GM20000 (cell line): ENCODE measurements around the gene TTL.

Experiments used
- DNase-seq: peaks from one replicate; pipeline ENCODE4 v3.0.0; 2012; ENCODE audit warnings: low spot score
- TF ChIP-seq, protein P1 (sequence below): IDR thresholded peaks from 2 replicates; pipeline ENCODE4 v1.5.1; 2012; ENCODE audit warnings: mild to moderate bottlenecking, control low read depth; ENCODE audit errors: extremely low read depth, missing control alignments

Gene TTL

DNA sequence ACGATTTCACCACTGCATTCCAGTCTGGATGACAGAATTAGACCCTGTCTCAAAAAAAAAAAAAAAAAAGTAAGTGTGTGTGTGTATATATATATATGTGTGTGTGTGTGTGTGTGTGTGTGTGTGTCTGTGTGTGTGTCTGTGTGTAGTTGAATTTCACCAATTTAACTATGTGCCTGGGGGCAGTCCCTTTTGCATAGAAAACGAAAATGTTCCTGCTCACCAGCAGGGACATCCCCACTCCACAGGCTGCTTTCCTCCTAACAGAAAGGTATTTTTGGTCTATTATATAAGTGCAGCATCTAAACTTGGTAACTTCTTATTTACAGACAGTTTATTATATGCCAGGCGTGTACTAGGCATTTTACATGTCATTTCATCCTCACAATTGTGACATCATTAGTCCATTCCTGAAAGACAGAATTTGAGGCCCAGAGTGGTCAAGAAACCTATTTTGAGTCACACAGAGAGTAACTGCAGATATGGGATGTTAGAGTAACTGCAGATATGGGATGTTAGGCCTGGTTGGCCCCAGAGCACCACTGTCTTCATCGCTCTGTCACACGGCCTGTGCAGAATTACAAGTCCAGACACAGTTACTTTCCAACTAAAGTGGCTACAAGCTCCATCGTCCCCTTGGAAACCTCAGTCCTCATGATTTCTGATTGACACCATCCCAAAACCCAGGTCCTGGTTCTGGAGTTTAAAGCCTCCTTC, 9.3 kb upstream of the TTL start:
- TF ChIP-seq, protein P1, sequence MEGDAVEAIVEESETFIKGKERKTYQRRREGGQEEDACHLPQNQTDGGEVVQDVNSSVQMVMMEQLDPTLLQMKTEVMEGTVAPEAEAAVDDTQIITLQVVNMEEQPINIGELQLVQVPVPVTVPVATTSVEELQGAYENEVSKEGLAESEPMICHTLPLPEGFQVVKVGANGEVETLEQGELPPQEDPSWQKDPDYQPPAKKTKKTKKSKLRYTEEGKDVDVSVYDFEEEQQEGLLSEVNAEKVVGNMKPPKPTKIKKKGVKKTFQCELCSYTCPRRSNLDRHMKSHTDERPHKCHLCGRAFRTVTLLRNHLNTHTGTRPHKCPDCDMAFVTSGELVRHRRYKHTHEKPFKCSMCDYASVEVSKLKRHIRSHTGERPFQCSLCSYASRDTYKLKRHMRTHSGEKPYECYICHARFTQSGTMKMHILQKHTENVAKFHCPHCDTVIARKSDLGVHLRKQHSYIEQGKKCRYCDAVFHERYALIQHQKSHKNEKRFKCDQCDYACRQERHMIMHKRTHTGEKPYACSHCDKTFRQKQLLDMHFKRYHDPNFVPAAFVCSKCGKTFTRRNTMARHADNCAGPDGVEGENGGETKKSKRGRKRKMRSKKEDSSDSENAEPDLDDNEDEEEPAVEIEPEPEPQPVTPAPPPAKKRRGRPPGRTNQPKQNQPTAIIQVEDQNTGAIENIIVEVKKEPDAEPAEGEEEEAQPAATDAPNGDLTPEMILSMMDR: no peak
- DNase-seq: peak; percentile 32

DNA sequence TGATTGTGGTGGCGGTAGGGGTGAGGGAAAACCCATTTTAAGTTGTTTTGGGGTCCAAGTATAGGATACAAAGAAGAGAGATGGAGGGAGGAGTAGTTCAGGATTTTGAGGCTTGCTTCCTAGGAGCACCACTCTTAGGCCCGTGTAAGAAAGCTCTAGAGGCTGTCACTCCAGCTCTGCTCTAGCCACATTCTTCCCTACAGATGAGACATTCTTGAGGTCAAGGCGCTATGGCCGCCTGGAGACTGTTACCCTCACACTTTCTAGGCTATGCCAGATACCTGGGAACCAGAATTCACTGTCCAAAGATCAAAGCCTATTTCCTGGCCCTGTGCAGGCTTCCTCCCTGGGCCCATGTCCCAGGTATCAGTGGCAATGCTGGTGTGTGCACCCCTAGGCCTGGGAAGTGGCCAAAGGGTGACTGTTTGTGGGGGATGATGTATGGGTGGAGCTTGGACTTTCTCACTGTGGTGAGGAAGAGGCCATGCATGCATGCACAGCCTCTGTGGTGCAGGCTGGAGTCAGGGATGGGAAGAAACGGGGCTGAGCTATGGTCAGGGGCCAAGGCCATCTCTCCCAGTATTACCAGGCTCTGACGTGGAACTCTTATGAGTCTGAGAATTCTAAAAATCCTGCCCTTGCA, 7.0 kb upstream of the TTL start:
- TF ChIP-seq, protein P1: no peak
- no peak for DNase-seq

DNA sequence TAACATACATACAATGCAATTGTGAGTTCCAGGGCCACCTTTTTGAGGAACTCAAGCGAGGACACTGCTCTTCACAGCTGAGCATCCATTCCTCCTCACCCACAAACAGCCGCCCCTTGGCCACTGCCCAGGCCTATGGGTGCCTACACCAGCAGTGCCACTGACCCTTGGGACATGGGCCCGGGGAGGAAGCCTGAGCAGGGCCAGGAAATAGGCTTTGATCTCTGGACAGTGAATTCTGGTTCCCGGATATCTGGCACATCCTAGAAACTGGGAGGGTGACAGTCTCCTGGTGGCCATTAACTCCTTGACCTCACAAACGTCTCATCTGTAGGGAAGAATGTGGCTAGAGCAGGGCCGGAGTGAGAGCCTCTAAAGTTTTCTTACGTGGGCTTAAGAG, 5.5 kb upstream of the TTL start:
- TF ChIP-seq, protein P1: no peak
- DNase-seq: no peak

DNA sequence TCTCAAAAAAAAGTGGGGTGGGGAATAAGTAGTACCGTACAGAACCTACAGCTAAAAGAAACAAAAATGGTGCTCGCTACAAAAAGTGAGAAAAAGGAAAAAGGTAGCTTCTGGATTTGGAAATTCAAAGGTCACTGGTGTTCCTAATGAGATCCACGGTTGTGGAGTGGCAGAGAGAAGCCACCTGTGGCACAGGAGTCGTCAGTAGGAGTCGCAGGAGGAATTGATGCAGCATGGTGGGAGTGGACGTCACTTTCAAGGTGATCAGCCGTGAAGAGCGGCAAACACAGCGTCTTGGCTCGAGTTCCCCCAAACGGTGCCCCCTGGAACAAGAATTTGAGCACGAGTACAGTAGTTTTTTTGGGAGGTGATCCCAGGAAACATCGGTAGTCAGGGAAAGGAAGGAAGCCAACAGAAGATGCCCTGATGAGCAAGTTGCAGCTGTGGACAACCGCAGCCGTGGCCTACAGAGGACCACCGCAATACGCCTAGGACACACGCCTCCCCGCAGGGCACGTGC, 1.4 kb upstream of the TTL start:
- TF ChIP-seq, protein P1: peak; percentile 12
- peak; percentile 62 for DNase-seq

DNA sequence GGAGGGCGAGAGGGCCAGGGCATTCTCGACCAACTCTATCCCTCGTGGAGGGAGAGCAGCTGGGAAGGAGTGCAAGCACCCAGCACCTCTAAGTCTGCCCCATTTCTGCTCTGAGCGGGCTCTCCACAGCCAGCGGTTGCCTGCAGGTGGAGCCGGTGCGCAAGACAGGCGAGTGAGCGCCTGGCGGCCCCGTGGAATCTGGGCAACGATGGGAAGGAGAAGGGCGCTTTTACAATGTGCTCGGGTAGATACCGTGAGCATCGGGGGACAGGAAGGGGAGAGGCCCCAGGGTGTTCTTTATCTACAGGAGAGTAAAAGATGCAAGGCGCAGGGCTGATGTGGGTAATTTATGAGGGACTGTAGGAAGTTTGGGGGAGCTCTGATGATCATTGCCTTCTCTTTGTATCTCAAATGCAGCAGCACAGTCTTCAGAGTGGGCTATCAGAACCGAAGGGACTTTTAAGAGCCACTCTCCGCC, 867 bp upstream of the TTL start:
- peak; percentile 91 for DNase-seq
- TF ChIP-seq, protein P1: peak; percentile 86

DNA sequence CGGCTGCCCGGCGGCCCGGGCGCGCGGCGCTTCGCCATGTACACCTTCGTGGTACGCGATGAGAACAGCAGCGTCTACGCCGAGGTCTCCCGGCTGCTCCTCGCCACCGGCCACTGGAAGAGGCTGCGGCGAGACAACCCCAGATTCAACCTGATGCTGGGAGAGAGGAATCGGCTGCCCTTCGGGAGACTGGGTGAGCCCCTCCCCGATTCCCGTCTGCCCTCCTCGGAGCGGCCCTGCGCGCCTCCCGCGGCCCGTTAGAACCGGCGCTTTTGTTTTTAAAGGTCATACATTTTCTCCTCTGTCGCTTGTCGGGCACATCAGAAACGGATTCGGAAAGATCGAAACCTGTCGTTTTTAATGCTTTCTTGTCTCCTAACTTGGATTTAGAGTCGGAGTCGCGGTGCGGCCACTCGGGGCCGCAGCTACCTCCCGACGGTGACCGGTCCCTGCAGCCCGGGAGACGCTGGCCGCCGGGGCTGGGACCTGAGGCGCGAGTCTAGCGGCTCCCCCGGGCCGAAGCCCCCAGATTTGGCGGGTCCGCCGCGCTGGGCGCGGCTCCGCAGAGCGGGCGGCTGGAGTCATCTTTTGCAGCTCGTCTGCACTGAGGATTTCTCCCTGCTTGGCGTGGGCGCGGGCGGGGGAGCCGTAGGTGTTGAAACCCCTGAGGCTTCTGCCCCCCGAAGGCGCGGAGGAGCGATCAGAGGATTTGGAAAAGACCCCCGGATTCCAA, 519 bp downstream of the TTL start:
- DNase-seq: peak; percentile 56
- TF ChIP-seq, protein P1: no peak
